ENCODE results near the gene RREB1. TPM values are rescaled to one million over a fixed set of nuclear protein-coding genes. Genes with fewer than 3 reads are reported as not detected.

RREB1 gene
- polyA plus RNA-seq, 2 of the 4 experiments (the other 2 are of a cell fraction): 2.2 to 5.0 TPM

- Histone ChIP-seq H3K4me3 (no peak overlapping the region), H3K4me2 (no peak overlapping the region), H3K27ac (no peak overlapping the region), H3K9me3 (no peaks in the 10 kb centered on the region), H3K4me1 (peaks cover 24% of the 10 kb centered on the region)
- DNase-seq (ENCODE audit: low read depth in 1 of 2, low spot score in 1 of 2): no peak
- FAIRE-seq: no peak
- ChIA-PET CTCF (interaction anchor here (1.6 to 4.9 kb wide), 3 partner anchors 521 to 569 kb away, joined by 5 to 43 read pairs (median 19); no protein-coding TSS in a partner anchor), POLR2A (interaction anchor here (0.9 kb wide), 1 partner anchor 571 kb away, joined by 3 read pairs; no protein-coding TSS in a partner anchor)
- TF ChIP-seq ZSCAN20 (CRISPR knock-in tag; IDR thresholded peaks at IDR 0.05) (no peak), ATOH8 (CRISPR knock-in tag; IDR thresholded peaks at IDR 0.05; ENCODE audit: low read depth) (no peak), RNF2 (IDR thresholded peaks at IDR 0.05; ENCODE audit: borderline replicate concordance, low read depth) (no peak), CEBPB (IDR thresholded peaks at IDR 0.05) (no peak), SMC3 (IDR thresholded peaks at IDR 0.05) (no peak), NR3C1 (IDR thresholded peaks at IDR 0.05) (no peak)
- no peak for ATAC-seq
- WGBS (ENCODE audit: missing lambda C conversion rate): 84% methylated on average over 8 of the region's 15 CpGs
These were observed 138.1 kb downstream of the RREB1 start for GRCh38 chr6:7245668-7246393.

GRCh38 chr6:7246401-7247178 is 138.8 kb downstream of the RREB1 start:
- 97% methylated on average over 44 of the region's 71 CpGs for WGBS (ENCODE audit: missing lambda C conversion rate)
- FAIRE-seq (no peak), DNase-seq (ENCODE audit: low read depth in 1 of 2, low spot score in 1 of 2) (no peak), ATAC-seq (no peak)
- H3K27ac ChIP-seq: no peak overlapping the region
- TF ChIP-seq PBX3 (IDR thresholded peaks at IDR 0.05) (no peak), RFX5 (IDR thresholded peaks at IDR 0.05) (no peak), ELK1 (IDR thresholded peaks at IDR 0.05; ENCODE audit: low read depth, low read length) (no peak), CBX8 (IDR thresholded peaks at IDR 0.05) (no peak), HOXB5 (CRISPR knock-in tag; IDR thresholded peaks at IDR 0.05) (no peak), CHD2 (IDR thresholded peaks at IDR 0.05; ENCODE audit: low read length, partially characterized antibody) (no peak)
- CTCF ChIA-PET: interaction anchor here (1.1 to 4.3 kb wide), 3 partner anchors 487 to 570 kb away, joined by 3 to 19 read pairs (median 5); no protein-coding TSS in a partner anchor
- peaks cover 18% of the 10 kb centered on the region for H3K4me1 ChIP-seq
- no peak overlapping the region for H3K4me3 ChIP-seq
- no peaks in the 10 kb centered on the region for H3K9me3 ChIP-seq
- no peak overlapping the region for H3K4me2 ChIP-seq
- POLR2A ChIA-PET: no interaction called here

- Histone ChIP-seq H3K27ac (no peak overlapping the region), H3K4me1 (peaks cover 13% of the 10 kb centered on the region), H3K9me3 (no peaks in the 10 kb centered on the region), H3K4me3 (no peak overlapping the region), H3K4me2 (no peak overlapping the region)
- no peak for DNase-seq (ENCODE audit: low read depth in 1 of 2, low spot score in 1 of 2)
- no peak for TF ChIP-seq MAX (IDR thresholded peaks at IDR 0.05)
- TF ChIP-seq POLR2AphosphoS2 (conservative IDR thresholded peaks at IDR 0.05; ENCODE audit: low read length): no peak
- TF ChIP-seq POLR2A (IDR thresholded peaks at IDR 0.05; ENCODE audit: low read length): no peak
- TF ChIP-seq MAFK (IDR thresholded peaks at IDR 0.05; ENCODE audit: partially characterized antibody): no peak
- no peak for TF ChIP-seq REST (IDR thresholded peaks at IDR 0.05)
- no peak for TF ChIP-seq ZFP36 (IDR thresholded peaks at IDR 0.05; ENCODE audit: borderline replicate concordance, partially characterized antibody)
- TF ChIP-seq TP53 (CRISPR knock-in tag; IDR thresholded peaks at IDR 0.05): no peak
- TF ChIP-seq NR3C1 (IDR thresholded peaks at IDR 0.05): no peak
- no peak for TF ChIP-seq CBX8 (IDR thresholded peaks at IDR 0.05)
- TF ChIP-seq FOSL2 (IDR thresholded peaks at IDR 0.05): no peak
- TF ChIP-seq FOSL2 (CRISPR knock-in tag; IDR thresholded peaks at IDR 0.05): no peak
- no peak for TF ChIP-seq HDAC2 (IDR thresholded peaks at IDR 0.05)
- TF ChIP-seq RNF2 (IDR thresholded peaks at IDR 0.05; ENCODE audit: borderline replicate concordance, low read depth): no peak
- no peak for TF ChIP-seq E2F6 (IDR thresholded peaks at IDR 0.05; ENCODE audit: borderline replicate concordance, low read depth)
- FAIRE-seq: no peak
- POLR2A ChIA-PET: no interaction called here
- 89% methylated on average over 13 of the region's 15 CpGs for WGBS (ENCODE audit: missing lambda C conversion rate)
- CTCF ChIA-PET: interaction anchor here (1.1 to 4.3 kb wide), 3 partner anchors 488 to 571 kb away, joined by 3 to 19 read pairs (median 5); no protein-coding TSS in a partner anchor
- no peak for ATAC-seq
These were observed 139.4 kb downstream of the RREB1 start for GRCh38 chr6:7247179-7247456.
